HEK293T (cell line): ENCODE measurements around the gene PITPNM3.

Source experiments
- ARNT ChIP-seq: fragments of 450-650 bp; IDR thresholded peaks from 2 replicates; pipeline ENCODE4 v1.6.1; 2017; ENCODE audit warnings: mild to moderate bottlenecking
- BHLHE40 ChIP-seq: fragments of 450-650 bp; IDR thresholded peaks from 2 replicates; pipeline ENCODE4 v1.6.1; 2016; ENCODE audit warnings: mild to moderate bottlenecking, moderate library complexity, borderline replicate concordance
- CTBP1 ChIP-seq: fragments of 450-650 bp; IDR thresholded peaks from 2 replicates; pipeline ENCODE4 v1.6.1; 2016; ENCODE audit warnings: borderline replicate concordance
- ELF4 ChIP-seq: fragments of 450-650 bp; IDR thresholded peaks from 2 replicates; pipeline ENCODE4 v1.6.1; 2017; ENCODE audit warnings: antibody characterized with exemption
- FOXA1 ChIP-seq: fragments of 450-650 bp; IDR thresholded peaks from 2 replicates; pipeline ENCODE4 v1.6.1; 2016; ENCODE audit warnings: mild to moderate bottlenecking
- FOXK2 ChIP-seq: fragments of 450-650 bp; IDR thresholded peaks from 2 replicates; pipeline ENCODE4 v1.6.1; 2016; ENCODE audit warnings: mild to moderate bottlenecking
- FOXM1 ChIP-seq: fragments of 450-650 bp; IDR thresholded peaks from 2 replicates; pipeline ENCODE4 v1.6.1; 2017; ENCODE audit warnings: mild to moderate bottlenecking, borderline replicate concordance
- HDGF ChIP-seq: fragments of 450-650 bp; IDR thresholded peaks from 2 replicates; pipeline ENCODE4 v1.6.1; 2017; ENCODE audit warnings: antibody characterized with exemption, borderline replicate concordance
- L3MBTL2 ChIP-seq: fragments of 450-650 bp; conservative IDR thresholded peaks from 2 replicates; pipeline ENCODE4 v1.6.1; 2016; ENCODE audit warnings: mild to moderate bottlenecking
- PKNOX1 ChIP-seq: fragments of 450-650 bp; IDR thresholded peaks from 2 replicates; pipeline ENCODE4 v1.6.1; 2016
- SP1 ChIP-seq: fragments of 450-650 bp; IDR thresholded peaks from 2 replicates; pipeline ENCODE4 v1.6.1; 2017
- SUZ12 ChIP-seq: fragments of 450-650 bp; IDR thresholded peaks from 2 replicates; pipeline ENCODE4 v1.6.1; 2016; ENCODE audit warnings: mild to moderate bottlenecking
- TARDBP ChIP-seq: fragments of 450-650 bp; IDR thresholded peaks from 2 replicates; pipeline ENCODE4 v1.6.1; 2016
- ZNF384 ChIP-seq: fragments of 450-650 bp; IDR thresholded peaks from 2 replicates; pipeline ENCODE4 v1.6.1; 2016

GRCh38 chr17:6578491-6578890 is 22.1 kb upstream of the PITPNM3 start:
- TF ChIP-seq SUZ12 (no peak), ELF4 (no peak), FOXA1 (no peak), FOXM1 (no peak), TARDBP (no peak), BHLHE40 (no peak), HDGF (no peak), PKNOX1 (no peak), SP1 (no peak), ARNT (no peak), FOXK2 (no peak), CTBP1 (no peak), L3MBTL2 (no peak), ZNF384 (no peak)
